ENCODE measurements around the gene HTT. TPM values are rescaled to one million over a fixed set of nuclear protein-coding genes. Genes with fewer than 3 reads are reported as not detected.
A peak's percentile ranks its signal among the peaks of the same experiment; 100 is the strongest.

HTT gene
- total RNA-seq, 3 donors from 2014 or later (not counting 1 experiment from before 2014, with no cell fraction given): 132 to 175 (median 165) TPM

- no peak overlapping the region for H3K4me3 ChIP-seq (ENCODE audit: low read length)
- Mint-ChIP-seq H3K27me3 (ENCODE audit: low read depth in 2 of 2) (no peaks in the 10 kb centered on the region), H3K27ac (no peak overlapping the region), H3K36me3 (no peaks in the 10 kb centered on the region), H3K4me1 (peaks cover 37 to 40% of the 10 kb centered on the region in 2 donors), H3K4me3 (no peak overlapping the region), H3K9me3 (no peaks in the 10 kb centered on the region)
- H3K9me3 ChIP-seq (ENCODE audit: control insufficient read depth, insufficient read depth, low read length): no peaks in the 10 kb centered on the region
- 39% methylated on average over 6 of the region's 6 CpGs for WGBS (ENCODE audit: insufficient coverage)
- DNase-seq: no peak
- peak in 1 of 3 donors; percentile 75 for ATAC-seq
- no peak overlapping the region for H3K27ac ChIP-seq (ENCODE audit: low read length)
- intact Hi-C loops (cut with micrococcal nuclease): no loop called here
- TF ChIP-seq CTCF (IDR thresholded peaks at IDR 0.05): no peak
- no peaks in the 10 kb centered on the region for H3K27me3 ChIP-seq (ENCODE audit: control insufficient read depth, insufficient read depth, low read length)
- H3K36me3 ChIP-seq (ENCODE audit: control insufficient read depth, insufficient read depth, low read length): no peaks in the 10 kb centered on the region
- H3K4me1 ChIP-seq (ENCODE audit: control insufficient read depth, insufficient read depth, low read length): peaks cover 11% of the 10 kb centered on the region
Measured at GRCh38 chr4:3079694-3080123, 5.2 kb downstream of the HTT start.

- no peaks in the 10 kb centered on the region for H3K4me1 ChIP-seq (ENCODE audit: control insufficient read depth, insufficient read depth, low read length)
- Mint-ChIP-seq H3K4me1 (peaks cover 22 to 37% of the 10 kb centered on the region in 2 donors), H3K27me3 (ENCODE audit: low read depth in 2 of 2) (no peaks in the 10 kb centered on the region), H3K36me3 (no peaks in the 10 kb centered on the region), H3K4me3 (no peak overlapping the region), H3K9me3 (no peaks in the 10 kb centered on the region), H3K27ac (no peak overlapping the region)
- no peaks in the 10 kb centered on the region for H3K9me3 ChIP-seq (ENCODE audit: control insufficient read depth, insufficient read depth, low read length)
- H3K27me3 ChIP-seq (ENCODE audit: control insufficient read depth, insufficient read depth, low read length): no peaks in the 10 kb centered on the region
- peaks cover 8% of the 10 kb centered on the region for H3K36me3 ChIP-seq (ENCODE audit: control insufficient read depth, insufficient read depth, low read length)
- DNase-seq (no peak), ATAC-seq (no peak)
- no peak overlapping the region for H3K27ac ChIP-seq (ENCODE audit: low read length)
- TF ChIP-seq CTCF (IDR thresholded peaks at IDR 0.05): no peak
- 67% methylated on average over 6 of the region's 6 CpGs for WGBS (ENCODE audit: insufficient coverage)
- intact Hi-C loops (cut with micrococcal nuclease): no loop called here
- H3K4me3 ChIP-seq (ENCODE audit: low read length): no peak overlapping the region
Measured at GRCh38 chr4:3082925-3083515, 8.5 kb downstream of the HTT start.

GRCh38 chr4:3083732-3084131 lies 9.3 kb downstream of the HTT start:
- Histone ChIP-seq H3K9me3 (ENCODE audit: control insufficient read depth, insufficient read depth, low read length) (no peaks in the 10 kb centered on the region), H3K27ac (ENCODE audit: low read length) (no peak overlapping the region), H3K4me1 (ENCODE audit: control insufficient read depth, insufficient read depth, low read length) (no peaks in the 10 kb centered on the region), H3K27me3 (ENCODE audit: control insufficient read depth, insufficient read depth, low read length) (no peaks in the 10 kb centered on the region), H3K4me3 (ENCODE audit: low read length) (no peak overlapping the region), H3K36me3 (ENCODE audit: control insufficient read depth, insufficient read depth, low read length) (peaks cover 14% of the 10 kb centered on the region)
- intact Hi-C loops (cut with micrococcal nuclease): no loop called here
- ATAC-seq (no peak), DNase-seq (no peak)
- Mint-ChIP-seq H3K27me3 (ENCODE audit: low read depth in 2 of 2) (no peaks in the 10 kb centered on the region), H3K36me3 (no peaks in the 10 kb centered on the region), H3K27ac (peak overlapping the region in 1 of 2 donors; percentile 13), H3K4me1 (peaks cover 19 to 34% of the 10 kb centered on the region in 2 donors), H3K9me3 (no peaks in the 10 kb centered on the region), H3K4me3 (no peak overlapping the region)
- 20% methylated on average over 1 of the region's 1 CpG for WGBS (ENCODE audit: insufficient coverage)
- TF ChIP-seq CTCF (IDR thresholded peaks at IDR 0.05): no peak
